NCI-H146 treated with DMSO at 0.1 percent for 48 hours (cell line): Measurements from ENCODE around the gene RPSA.
A peak's percentile ranks its signal among the peaks of the same experiment; 100 is the strongest.
"Not testable (repeated sequence)": the region's sequence is repeated elsewhere in the genome, so short reads cannot be mapped to it uniquely, and the experiment has no call there.

Source experiments
- DNase-seq: peaks from one replicate; lab custom pipeline; 2025; ENCODE audit not compliant: unreplicated experiment; lab: John Stamatoyannopoulos, UW

Gene RPSA

GRCh38 chr3:39419742-39420315 lies 13.3 kb downstream of the RPSA start:
- no peak for DNase-seq

GRCh38 chr3:39420543-39420942 lies 14.0 kb downstream of the RPSA start:
- DNase-seq, result no peak

GRCh38 chr3:39423436-39423970 lies 17.0 kb downstream of the RPSA start:
- no peak for DNase-seq

- no peak for DNase-seq
Measured at GRCh38 chr3:39426312-39426711, 19.8 kb downstream of the RPSA start.

GRCh38 chr3:39427506-39427905 lies 21.0 kb downstream of the RPSA start:
- no peak for DNase-seq

- no peak for DNase-seq
Measured at GRCh38 chr3:39428745-39429201, 22.3 kb downstream of the RPSA start.

- no peak for DNase-seq
Measured at GRCh38 chr3:39429466-39429865, 22.9 kb downstream of the RPSA start.

GRCh38 chr3:39432342-39432741 lies 25.8 kb downstream of the RPSA start:
- DNase-seq, result no peak

GRCh38 chr3:39433642-39434041 lies 27.1 kb downstream of the RPSA start:
- DNase-seq, result no peak

- no peak for DNase-seq
Measured at GRCh38 chr3:39434574-39434973, 28.1 kb downstream of the RPSA start.

- DNase-seq, result peak; percentile 11
Measured at GRCh38 chr3:39435006-39435748, 28.7 kb downstream of the RPSA start.

- no peak for DNase-seq
Measured at GRCh38 chr3:39438880-39439279, 32.4 kb downstream of the RPSA start.

GRCh38 chr3:39440316-39440715 lies 33.8 kb downstream of the RPSA start:
- no peak for DNase-seq

- DNase-seq, result no peak
Measured at GRCh38 chr3:39443530-39443929, 37.0 kb downstream of the RPSA start.

- DNase-seq, result no peak
Measured at GRCh38 chr3:39445927-39446326, 39.4 kb downstream of the RPSA start.

- no peak for DNase-seq
Measured at GRCh38 chr3:39446444-39446843, 39.9 kb downstream of the RPSA start.

GRCh38 chr3:39447637-39448483 lies 41.3 kb downstream of the RPSA start:
- peak; percentile 32 for DNase-seq

GRCh38 chr3:39448506-39449233 lies 42.1 kb downstream of the RPSA start:
- DNase-seq, result no peak

- DNase-seq, result no peak
Measured at GRCh38 chr3:39449796-39450195, 43.3 kb downstream of the RPSA start.

- DNase-seq, result no peak
Measured at GRCh38 chr3:39453134-39453533, 46.6 kb downstream of the RPSA start.

GRCh38 chr3:39453872-39454271 lies 47.4 kb downstream of the RPSA start:
- DNase-seq, result not testable (repeated sequence)
